Glutamatergic neuron (in vitro differentiated cells): ENCODE results near the gene CLDN18. TPM values are rescaled to one million over a fixed set of nuclear protein-coding genes. Genes with fewer than 3 reads are reported as not detected.

Source experiments
- DNase-seq: peaks from one replicate; pipeline ENCODE4 v3.0.0; 2022
- H3K27ac Mint-ChIP-seq: one replicate; pipeline ENCODE4 v1.8.0; 2020; ENCODE audit warnings: mild to moderate bottlenecking, mixed read lengths, inconsistent platforms; ENCODE audit not compliant: unreplicated experiment
- H3K27me3 Mint-ChIP-seq: one replicate; pipeline ENCODE4 v1.8.0; 2020; ENCODE audit warnings: mild to moderate bottlenecking, moderate library complexity, mixed read lengths, inconsistent platforms; ENCODE audit not compliant: unreplicated experiment
- H3K36me3 Mint-ChIP-seq: one replicate; pipeline ENCODE4 v1.8.0; 2020; ENCODE audit warnings: mild to moderate bottlenecking, mixed read lengths, inconsistent platforms; ENCODE audit not compliant: unreplicated experiment
- H3K4me1 Mint-ChIP-seq: one replicate; pipeline ENCODE4 v1.8.0; 2020; ENCODE audit warnings: mild to moderate bottlenecking, low read depth, mixed read lengths, inconsistent platforms; ENCODE audit not compliant: unreplicated experiment
- H3K4me3 Mint-ChIP-seq: one replicate; pipeline ENCODE4 v1.8.0; 2020; ENCODE audit warnings: mild to moderate bottlenecking, mixed read lengths, inconsistent platforms; ENCODE audit not compliant: unreplicated experiment
- H3K9me3 Mint-ChIP-seq: one replicate; pipeline ENCODE4 v1.8.0; 2020; ENCODE audit warnings: mild to moderate bottlenecking, moderate library complexity, mixed read lengths, inconsistent platforms; ENCODE audit not compliant: unreplicated experiment
- total RNA-seq: library from RNA; stranded (reverse); fragmentation: NEBNext Ultra II Directional; extraction: Animal tissue kit (Norgen Biotek cat#: 25700); gene quantifications from one replicate; pipeline ENCODE4 v1.2.1, GENCODE V29; 2021; ENCODE audit not compliant: unreplicated experiment
- TF ChIP-seq, protein P1 (sequence below): fragments of 200-600 bp; sonication (generic); IDR thresholded peaks from one replicate; pipeline ENCODE4 v1.5.0; 2021; ENCODE audit not compliant: partially characterized antibody, unreplicated experiment

CLDN18 gene
- total RNA-seq, 1 donor from 2014 or later: not detected

DNA sequence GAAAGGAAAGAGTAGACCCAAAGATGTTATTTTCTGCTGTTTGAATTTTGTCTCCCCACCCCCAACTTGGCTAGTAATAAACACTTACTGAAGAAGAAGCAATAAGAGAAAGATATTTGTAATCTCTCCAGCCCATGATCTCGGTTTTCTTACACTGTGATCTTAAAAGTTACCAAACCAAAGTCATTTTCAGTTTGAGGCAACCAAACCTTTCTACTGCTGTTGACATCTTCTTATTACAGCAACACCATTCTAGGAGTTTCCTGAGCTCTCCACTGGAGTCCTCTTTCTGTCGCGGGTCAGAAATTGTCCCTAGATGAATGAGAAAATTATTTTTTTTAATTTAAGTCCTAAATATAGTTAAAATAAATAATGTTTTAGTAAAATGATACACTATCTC, 21.6 kb downstream of the CLDN18 start:
- peaks cover 2% of the 10 kb centered on the region for H3K9me3 Mint-ChIP-seq
- H3K4me1 Mint-ChIP-seq: no peaks in the 10 kb centered on the region

DNA sequence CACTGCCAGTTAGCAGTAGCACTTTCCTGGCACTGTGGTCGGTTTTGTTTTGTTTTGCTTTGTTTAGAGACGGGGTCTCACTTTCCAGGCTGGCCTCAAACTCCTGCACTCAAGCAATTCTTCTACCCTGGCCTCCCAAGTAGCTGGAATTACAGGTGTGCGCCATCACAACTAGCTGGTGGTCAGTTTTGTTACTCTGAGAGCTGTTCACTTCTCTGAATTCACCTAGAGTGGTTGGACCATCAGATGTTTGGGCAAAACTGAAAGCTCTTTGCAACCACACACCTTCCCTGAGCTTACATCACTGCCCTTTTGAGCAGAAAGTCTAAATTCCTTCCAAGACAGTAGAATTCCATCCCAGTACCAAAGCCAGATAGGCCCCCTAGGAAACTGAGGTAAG, 22.6 kb downstream of the CLDN18 start:
- no peaks in the 10 kb centered on the region for H3K27me3 Mint-ChIP-seq
- DNase-seq: no peak
- no peaks in the 10 kb centered on the region for H3K36me3 Mint-ChIP-seq
- no peak overlapping the region for H3K4me3 Mint-ChIP-seq
- no peak overlapping the region for H3K27ac Mint-ChIP-seq
- no peaks in the 10 kb centered on the region for H3K4me1 Mint-ChIP-seq
- H3K9me3 Mint-ChIP-seq: peaks cover 2% of the 10 kb centered on the region
- TF ChIP-seq, protein P1, sequence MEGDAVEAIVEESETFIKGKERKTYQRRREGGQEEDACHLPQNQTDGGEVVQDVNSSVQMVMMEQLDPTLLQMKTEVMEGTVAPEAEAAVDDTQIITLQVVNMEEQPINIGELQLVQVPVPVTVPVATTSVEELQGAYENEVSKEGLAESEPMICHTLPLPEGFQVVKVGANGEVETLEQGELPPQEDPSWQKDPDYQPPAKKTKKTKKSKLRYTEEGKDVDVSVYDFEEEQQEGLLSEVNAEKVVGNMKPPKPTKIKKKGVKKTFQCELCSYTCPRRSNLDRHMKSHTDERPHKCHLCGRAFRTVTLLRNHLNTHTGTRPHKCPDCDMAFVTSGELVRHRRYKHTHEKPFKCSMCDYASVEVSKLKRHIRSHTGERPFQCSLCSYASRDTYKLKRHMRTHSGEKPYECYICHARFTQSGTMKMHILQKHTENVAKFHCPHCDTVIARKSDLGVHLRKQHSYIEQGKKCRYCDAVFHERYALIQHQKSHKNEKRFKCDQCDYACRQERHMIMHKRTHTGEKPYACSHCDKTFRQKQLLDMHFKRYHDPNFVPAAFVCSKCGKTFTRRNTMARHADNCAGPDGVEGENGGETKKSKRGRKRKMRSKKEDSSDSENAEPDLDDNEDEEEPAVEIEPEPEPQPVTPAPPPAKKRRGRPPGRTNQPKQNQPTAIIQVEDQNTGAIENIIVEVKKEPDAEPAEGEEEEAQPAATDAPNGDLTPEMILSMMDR: no peak

More for the DNA sequence above, 21.6 kb downstream of the CLDN18 start:
- H3K36me3 Mint-ChIP-seq: no peaks in the 10 kb centered on the region
- H3K4me3 Mint-ChIP-seq: no peak overlapping the region
- no peak overlapping the region for H3K27ac Mint-ChIP-seq
- H3K27me3 Mint-ChIP-seq: no peaks in the 10 kb centered on the region
- TF ChIP-seq, protein P1: no peak
- DNase-seq: no peak

DNA sequence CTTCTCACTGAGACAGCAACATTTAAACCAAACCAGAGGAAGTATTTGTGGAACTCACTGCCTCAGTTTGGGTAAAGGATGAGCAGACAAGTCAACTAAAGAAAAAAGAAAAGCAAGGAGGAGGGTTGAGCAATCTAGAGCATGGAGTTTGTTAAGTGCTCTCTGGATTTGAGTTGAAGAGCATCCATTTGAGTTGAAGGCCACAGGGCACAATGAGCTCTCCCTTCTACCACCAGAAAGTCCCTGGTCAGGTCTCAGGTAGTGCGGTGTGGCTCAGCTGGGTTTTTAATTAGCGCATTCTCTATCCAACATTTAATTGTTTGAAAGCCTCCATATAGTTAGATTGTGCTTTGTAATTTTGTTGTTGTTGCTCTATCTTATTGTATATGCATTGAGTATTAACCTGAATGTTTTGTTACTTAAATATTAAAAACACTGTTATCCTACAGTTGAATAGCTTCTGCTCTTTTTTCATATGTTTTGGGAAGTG, 23.3 kb downstream of the CLDN18 start:
- Mint-ChIP-seq H3K4me1 (no peaks in the 10 kb centered on the region), H3K9me3 (peaks cover 2% of the 10 kb centered on the region), H3K36me3 (no peaks in the 10 kb centered on the region), H3K27ac (no peak overlapping the region), H3K27me3 (no peaks in the 10 kb centered on the region), H3K4me3 (no peak overlapping the region)
- DNase-seq: no peak
- TF ChIP-seq, protein P1: no peak

DNA sequence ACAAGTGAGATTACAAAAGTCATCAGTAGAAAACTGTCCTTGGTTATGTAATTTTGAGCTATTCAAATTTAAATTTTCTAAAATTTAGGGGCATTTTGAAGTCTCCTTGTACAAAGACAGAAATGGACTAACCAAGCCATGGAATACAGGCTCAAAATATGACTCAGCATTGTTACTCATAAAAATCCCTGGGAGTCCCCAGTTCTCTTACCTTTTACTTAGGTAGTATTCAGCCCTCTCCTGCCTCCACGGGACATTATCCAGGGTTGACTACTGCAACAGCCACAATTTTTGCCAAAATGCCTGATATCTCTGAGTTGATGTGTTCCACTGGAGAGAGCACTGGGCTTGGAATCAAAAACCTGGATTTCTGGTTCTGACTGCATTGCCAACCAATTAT, 25.0 kb downstream of the CLDN18 start:
- Mint-ChIP-seq H3K9me3 (no peaks in the 10 kb centered on the region), H3K4me1 (no peaks in the 10 kb centered on the region), H3K4me3 (no peak overlapping the region), H3K27ac (no peak overlapping the region), H3K27me3 (no peaks in the 10 kb centered on the region), H3K36me3 (no peaks in the 10 kb centered on the region)
- no peak for DNase-seq
- TF ChIP-seq, protein P1: no peak

DNA sequence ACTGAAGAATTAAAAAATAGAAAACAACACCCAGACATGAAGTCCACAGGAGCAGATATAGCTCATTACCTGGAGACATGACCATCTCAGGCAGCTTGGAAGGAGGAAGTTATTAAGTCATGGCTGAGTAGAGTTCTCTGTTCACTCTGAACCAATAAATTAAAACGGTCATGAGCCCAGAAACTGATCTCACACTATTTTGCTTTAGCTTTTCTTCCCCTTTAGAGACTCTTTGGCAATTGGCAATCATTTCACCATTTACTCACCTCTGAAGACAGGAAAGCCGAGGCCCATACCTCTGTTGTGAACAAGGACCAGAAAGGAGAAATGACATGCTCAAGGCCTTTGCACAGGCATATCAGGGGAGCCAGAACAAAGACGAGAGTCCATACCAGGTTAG, 26.6 kb downstream of the CLDN18 start:
- TF ChIP-seq, protein P1: no peak
- Mint-ChIP-seq H3K27ac (no peak overlapping the region), H3K27me3 (no peaks in the 10 kb centered on the region), H3K4me3 (no peak overlapping the region), H3K9me3 (no peaks in the 10 kb centered on the region), H3K4me1 (no peaks in the 10 kb centered on the region), H3K36me3 (no peaks in the 10 kb centered on the region)
- DNase-seq: no peak
